ENCODE results near the gene DMD.

Gene DMD

DNA sequence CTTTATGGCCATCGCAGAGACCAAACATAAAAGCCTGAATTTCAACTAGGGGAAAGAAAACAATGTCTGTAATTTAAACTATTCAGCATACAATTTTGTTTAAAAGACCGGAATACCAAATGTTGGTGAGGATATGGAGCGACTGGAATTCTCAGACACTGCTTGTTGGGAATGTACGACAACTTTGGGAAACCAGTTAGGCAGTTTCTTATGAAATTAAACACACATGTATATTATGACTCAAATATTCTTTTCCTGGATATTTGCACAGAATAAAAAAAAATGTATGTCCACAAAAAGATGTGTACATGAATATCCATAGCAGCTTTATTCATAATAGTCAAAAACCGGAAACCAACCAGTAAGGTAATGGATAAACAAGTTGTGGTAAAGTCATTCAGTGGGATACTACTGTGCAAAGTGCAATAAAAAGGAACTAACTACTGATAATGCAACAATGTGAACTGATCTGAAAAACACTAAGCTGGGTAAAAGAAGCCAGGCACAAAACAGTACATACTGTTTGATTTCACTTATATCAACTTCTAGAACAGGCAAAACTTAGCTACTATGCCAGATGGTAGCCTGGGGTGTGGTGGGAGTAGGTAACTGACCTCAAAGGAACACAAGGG lies 1986.9 kb downstream of the DMD start:
- DNase-seq (ENCODE audit: low read depth): no peak

GRCh38 chrX:31223817-31224216 lies 1987.5 kb downstream of the DMD start:
- DNase-seq (ENCODE audit: low read depth): no peak

DNA sequence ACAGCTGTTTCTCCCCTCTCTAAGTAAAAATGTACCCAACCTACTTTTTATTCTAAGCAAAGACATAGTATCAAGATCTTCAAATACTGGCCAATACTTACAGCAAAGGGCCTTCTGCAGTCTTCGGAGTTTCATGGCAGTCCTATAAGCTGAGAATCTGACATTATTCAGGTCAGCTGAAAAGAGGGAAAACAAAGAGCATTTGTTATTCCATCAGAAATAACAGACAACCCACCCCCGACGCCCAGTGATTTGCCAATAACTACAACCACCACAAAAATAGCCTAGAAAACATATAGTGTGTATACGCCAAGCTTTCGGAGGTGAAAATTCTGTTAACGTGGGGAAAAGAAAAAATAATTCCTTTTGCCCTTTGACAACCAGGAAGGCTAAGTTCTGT lies 1988.4 kb downstream of the DMD start:
- no peak for DNase-seq (ENCODE audit: low read depth)

DNA sequence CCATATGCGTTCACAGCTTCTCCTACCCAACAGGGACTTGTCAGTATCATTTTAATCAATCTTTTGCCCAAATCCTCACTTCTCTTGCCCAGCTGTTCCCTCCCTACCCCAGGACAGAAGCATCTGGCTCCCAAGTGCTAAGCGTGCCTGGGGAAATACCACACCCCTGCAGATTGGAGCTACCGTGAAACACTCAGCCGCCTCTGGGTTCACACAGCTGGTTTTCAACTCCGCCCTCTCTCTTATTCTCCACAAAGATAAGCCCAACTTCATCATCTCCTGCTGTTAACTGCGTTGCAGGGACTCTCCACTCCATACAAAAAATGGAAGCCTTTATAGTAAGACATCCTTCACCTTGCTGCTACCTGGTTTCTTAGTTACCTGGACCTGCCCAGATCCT lies 1992.2 kb downstream of the DMD start:
- no peak for DNase-seq (ENCODE audit: low read depth)

DNA sequence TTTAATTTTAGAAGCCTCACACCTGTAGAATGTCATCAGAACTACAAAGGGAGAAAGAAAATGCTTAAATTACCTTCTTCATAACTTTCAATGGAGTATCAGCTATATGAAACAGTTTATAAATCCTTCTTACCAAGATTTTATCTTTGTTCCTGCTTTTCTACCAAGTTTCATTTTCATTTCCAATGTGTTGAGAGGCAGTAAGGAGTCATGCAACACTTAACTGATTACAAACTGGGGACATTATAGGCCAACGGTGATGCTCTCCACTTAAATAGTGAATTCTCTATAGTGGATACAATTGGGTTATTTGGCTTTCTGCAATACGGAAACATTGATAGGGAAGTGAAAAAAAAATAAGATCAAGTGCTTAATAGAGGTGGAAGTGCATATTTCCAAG lies 1994.3 kb downstream of the DMD start:
- no peak for DNase-seq (ENCODE audit: low read depth)

DNA sequence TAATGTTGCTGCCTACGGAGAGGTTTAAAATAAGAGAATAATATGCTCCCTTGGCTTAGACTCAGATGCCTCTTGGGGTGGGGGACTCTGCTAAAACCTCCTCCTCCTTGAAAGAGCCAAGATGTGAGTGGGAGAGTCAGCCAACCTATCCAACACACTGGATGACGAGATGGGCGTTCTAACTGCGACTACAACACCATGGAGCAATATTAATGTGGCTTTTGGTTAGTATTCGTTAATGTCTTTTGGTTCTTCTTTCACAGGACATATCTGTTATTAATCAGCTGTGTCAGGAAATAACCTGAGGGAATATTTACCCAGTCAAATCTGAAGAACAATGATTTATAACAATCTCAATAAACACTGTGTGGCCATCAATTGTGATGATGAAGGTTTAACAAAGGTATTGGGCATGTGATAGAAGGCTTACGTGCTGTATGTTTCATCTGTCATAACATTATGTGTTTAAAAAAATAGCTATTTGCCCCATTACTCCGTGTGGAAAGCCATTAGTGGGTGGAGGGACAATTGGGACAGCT lies 1996.0 kb downstream of the DMD start:
- no peak for DNase-seq (ENCODE audit: low read depth)

GRCh38 chrX:31213941-31214340 lies 1997.4 kb downstream of the DMD start:
- no peak for DNase-seq (ENCODE audit: low read depth)

- no peak for DNase-seq (ENCODE audit: low read depth)
These were observed 1998.2 kb downstream of the DMD start for GRCh38 chrX:31212856-31213748.

GRCh38 chrX:31209005-31209628 lies 2002.2 kb downstream of the DMD start:
- no peak for DNase-seq (ENCODE audit: low read depth)

GRCh38 chrX:31201503-31201902 lies 2009.8 kb downstream of the DMD start:
- DNase-seq (ENCODE audit: low read depth): no peak

DNA sequence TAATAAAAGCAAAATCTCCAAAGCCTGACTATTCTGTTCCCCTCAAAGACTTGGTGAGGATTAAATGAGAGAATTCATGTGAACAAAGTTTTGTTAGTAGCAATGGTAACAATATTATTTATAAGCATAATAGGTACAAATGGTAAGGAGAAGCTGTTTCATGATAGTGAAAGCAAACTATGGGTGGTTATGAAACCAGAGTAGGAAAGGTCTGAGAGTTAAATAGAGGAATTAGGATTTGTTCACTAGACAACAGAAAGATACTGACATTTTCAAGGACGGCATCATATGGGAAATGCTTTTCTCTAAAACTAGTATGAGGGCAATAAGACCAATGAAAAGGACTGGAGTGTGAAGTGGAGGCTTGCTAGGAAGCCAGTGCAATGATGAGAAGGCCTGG lies 2010.9 kb downstream of the DMD start:
- DNase-seq (ENCODE audit: low read depth): no peak

DNA sequence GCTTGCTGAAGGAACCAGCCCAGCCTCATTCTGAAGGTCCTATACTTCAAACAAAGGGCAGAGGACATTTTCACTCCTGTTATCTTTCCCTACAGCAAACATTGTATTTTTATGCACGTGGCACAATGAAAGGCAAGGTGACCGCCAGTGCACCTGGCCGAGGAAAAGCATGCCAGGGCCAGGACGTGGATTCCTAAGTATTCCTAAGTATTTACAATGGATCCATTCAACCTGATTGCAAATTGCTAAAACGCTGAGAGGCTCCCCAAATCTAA lies 2011.6 kb downstream of the DMD start:
- DNase-seq (ENCODE audit: low read depth): no peak

DNA sequence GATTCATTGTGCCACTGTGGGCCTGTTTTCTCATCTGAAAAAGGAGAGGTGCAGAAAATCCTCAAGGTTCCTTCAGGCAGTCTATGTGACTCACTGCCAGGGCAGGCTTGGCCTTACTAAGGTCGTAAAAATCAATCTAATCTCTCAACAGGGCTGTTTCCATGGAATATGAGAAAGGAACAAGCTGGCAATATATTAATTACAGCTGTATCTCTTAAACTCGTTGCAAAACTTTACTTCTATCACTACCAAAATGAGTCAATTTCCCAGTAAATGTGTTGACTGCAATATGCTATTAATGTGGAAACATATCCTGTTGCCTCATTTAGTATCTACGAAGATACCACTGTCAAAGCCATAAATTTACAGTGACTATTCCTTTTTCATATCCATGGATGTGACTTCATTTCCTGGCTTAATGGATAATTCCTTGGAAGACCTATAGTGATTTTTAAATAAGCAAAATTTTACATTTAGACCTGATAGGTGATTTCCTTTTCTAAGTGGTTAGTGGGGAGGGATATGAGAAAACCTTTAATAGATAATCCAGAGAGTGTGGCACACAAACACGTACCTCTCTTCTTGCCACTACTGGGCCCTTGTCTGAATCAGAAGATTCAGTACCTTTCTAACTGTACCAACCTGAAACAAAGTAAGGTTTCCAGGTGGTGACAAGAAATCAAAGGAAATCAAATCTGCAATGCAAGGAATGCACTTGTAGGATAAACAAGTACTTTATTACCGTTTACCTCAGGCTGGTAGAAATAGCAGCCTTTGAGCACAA lies 2012.1 kb downstream of the DMD start:
- DNase-seq (ENCODE audit: low read depth): no peak

DNA sequence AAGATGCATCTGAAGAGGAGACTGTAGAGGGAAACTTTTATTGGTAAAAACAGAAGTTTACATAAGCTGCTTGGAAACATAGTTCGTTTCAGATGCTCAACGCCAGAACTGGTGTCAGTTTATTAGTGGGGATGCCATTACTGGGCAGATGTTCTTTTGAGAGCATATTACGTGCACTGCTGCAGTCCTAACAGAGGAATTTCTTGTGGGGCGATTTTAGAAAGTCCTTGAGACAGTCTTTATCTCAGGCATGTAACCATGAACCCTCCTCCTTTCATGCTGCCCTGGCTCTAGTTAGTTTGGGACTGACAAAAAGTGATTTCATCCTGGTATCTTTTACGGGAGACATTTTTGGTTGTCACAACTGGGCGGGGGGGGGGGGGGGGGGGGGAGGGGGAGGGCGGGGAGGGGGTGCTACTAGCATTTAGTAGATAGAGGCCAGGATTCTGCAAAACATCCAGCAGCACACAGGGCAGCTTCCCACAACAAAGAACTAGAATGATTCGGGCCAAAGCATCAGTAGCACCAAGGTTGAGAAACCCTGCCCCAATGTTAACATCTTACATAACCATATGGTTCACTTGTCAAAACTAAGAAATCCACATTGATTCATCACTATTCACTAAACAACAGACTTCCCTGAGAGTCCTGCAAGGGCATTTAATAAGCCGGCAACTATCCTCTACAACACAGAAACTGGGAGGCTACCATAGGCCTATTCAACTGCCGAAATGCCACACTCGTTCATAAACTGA lies 2021.0 kb downstream of the DMD start:
- no peak for DNase-seq (ENCODE audit: low read depth)

DNA sequence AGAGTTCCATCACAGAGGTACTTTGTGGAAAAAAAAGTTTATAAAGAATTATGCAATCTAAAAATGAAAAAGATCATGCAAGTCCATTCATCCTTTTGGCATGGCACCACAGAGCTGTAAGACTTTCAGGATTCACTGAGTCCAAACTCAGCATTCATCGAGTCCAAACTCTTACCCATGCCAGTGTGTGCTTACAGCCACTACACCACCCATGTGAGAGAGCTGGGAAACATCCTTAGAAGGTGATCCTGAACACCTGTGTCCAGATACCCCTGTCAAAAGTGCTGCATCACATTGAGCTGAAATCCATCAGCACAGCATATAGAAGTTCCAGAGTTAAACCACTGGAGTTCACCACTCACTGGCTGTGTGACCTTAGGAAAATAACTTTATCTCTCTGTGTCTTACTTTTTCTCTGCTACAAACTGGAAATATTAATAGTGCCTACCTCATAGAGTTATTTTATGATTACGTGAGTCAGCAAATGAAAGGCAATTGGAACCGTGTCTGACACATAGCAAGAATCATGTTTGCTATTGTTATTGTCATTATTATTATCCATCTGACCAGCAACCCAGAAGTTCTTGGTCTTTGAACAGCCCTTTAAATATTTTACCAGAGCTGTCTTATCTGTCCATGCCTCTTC lies 2024.5 kb downstream of the DMD start:
- no peak for DNase-seq (ENCODE audit: low read depth)

DNA sequence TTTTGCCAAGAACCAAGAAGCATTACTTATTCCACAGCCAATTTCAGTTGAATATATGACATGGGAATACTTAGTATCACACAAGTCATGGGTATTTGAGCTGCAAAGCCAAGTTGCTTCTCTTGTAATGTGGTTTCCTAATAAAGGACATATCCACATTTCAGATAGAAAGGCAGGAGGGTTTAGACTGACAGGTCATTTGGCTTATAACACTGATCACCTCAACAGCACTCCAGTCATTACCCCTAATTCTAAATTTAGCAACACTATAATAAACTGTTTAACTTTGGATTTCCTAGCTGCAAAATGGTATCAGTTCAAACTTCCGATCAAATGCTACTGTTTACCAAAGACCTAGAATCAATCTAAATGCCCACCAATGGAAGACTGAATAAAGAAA lies 2025.5 kb downstream of the DMD start:
- DNase-seq (ENCODE audit: low read depth): no peak

DNA sequence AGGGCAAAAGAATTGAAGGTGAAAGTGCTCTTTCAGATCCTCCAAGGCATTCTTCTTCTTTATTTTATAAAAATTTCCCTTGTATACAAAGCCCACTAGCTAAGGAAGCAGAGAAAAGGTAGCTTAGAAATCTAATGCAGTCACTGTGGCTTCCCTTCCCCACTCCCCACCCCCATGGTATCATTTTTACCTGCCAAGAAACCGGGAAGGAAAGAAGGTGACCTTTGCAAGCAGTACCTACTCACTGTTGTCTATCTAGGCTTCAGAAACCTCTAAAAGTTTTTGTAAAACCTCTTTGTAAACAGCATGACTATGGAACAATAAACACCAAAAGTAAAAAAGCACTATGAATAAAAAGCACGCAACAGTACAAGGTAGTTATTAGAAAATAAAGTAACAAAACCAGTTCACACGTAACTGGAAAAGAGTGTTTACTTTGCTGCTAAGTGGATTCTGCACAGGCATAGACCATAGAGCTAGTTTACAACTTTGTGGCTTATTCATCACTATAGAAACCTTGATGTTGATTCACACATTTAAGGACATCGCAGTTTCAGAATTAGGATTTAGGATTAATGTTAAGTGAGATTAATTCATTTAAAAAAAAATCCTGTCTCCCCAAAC lies 2029.9 kb downstream of the DMD start:
- no peak for DNase-seq (ENCODE audit: low read depth)

DNA sequence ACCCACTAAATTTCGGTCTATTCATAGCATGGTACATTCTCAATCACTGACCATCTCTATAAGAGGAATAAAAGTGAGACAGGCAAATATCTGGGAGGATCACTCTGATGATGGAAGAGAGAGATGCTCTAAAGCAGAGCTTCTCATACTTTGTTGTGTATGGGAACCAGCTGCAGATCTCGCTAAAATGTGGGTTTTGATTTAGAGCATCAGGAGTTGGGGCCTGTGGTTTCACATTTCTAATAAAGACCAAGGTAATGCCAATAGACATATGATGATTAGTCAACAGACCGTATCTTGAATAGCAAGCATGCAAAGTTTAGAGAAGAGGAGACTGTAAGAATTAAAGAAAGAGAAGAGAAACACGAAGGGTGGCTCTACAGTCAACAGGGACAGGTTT lies 2032.1 kb downstream of the DMD start:
- DNase-seq (ENCODE audit: low read depth): no peak

DNA sequence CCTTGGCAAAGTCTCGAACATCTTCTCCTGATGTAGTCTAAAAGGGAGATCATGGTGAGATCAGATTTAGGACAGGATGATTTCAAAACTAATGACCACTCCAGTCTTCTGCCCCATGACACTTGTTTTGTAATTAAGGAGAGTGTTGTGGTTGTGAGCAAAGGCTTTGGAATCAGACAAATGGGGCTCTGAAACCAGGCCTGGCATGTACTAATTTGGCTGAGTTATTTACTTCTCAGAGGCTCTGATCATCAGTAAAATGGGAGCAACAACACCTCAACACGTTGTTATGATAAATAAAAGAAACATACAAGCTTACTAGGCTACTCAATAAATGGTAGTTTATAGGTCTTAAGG lies 2032.6 kb downstream of the DMD start:
- no peak for DNase-seq (ENCODE audit: low read depth)

GRCh38 chrX:31178064-31178768 lies 2033.1 kb downstream of the DMD start:
- no peak for DNase-seq (ENCODE audit: low read depth)
